GM19324 (cell line): ENCODE data around the gene PFKFB4.

ENCODE experiments used
- ATAC-seq: cut with Tn5 transposase; IDR thresholded peaks from one replicate; pipeline ENCODE4 v1.9.1; 2021; ENCODE audit warnings: mild to moderate bottlenecking, moderate library complexity; ENCODE audit not compliant: unreplicated experiment, low FRiP score

Gene PFKFB4

GRCh38 chr3:48587686-48588085 is 31.1 kb upstream of the PFKFB4 start:
- ATAC-seq: no peak

- ATAC-seq: no peak
These were observed 28.8 kb upstream of the PFKFB4 start for GRCh38 chr3:48585411-48585810.

- ATAC-seq: no peak
These were observed 28.2 kb upstream of the PFKFB4 start for GRCh38 chr3:48584836-48585235.

DNA sequence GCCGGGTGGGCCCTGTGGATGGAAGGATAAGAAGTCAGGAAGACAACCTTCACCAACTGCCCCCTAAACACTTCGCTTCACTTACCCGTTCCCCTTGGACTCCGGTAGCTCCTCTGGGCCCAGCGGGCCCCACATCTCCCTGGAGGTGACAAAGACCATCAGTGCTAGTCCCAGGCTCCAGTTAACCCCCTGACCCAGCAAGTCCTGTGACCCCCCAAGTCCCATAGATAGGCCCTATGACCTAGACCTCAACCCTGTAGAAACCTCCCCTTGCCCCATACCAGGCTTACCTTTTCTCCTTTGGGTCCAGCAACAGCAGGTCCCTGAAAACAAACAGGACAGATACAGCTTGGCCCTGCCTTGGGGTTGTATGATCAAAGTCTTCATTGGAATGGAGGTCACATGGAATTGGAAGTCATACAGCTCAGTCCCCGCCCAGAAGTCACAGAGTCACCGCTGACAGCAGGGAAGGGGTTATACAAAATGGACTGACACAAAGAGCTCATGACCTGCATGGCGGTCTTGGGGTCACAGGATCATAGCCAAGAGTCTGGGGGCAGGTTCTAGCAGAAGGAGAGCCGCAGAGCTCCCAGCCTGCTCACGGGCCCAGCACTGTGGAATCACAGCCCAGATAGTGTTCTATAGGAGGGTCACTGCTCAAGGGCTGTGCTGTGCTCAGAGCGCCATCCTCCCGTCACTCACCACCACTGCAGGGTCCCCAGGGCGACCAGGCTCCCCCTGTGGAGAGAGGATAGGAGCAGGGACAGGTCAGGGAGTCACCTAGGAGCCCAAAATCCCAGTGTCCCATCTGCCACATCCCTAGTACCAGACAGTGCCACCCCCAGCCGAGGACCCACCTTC is 25.2 kb upstream of the PFKFB4 start:
- no peak for ATAC-seq

- ATAC-seq: no peak
These were observed 20.0 kb upstream of the PFKFB4 start for GRCh38 chr3:48576647-48577046.

- ATAC-seq: no peak
These were observed 18.8 kb upstream of the PFKFB4 start for GRCh38 chr3:48575366-48575765.

DNA sequence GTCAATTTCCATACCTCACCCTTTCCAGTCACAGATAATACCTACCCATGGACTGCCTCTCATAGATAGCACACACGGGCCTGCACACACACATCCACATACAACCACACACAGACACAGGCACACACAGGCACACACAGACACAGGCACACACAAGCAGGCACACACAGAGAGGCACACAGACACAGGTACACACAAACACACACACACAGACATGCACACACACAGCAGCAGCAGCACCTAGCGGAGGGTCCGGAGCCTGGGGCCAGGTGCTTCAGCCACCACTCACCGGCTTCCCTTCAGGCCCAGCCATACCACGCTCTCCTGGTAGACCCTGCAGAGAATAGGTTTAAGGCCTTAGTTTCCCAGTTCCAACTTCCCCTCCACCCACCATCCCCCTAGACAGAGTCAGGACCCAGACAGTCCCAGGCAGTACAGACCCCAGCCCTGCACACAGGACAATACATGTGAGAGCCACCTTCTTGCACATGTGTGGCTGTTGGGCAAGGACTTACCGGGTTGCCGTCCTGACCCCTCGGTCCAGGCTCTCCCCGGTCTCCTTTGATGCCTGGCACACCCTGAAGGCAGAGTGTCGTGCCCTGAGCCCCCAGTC is 17.5 kb upstream of the PFKFB4 start:
- no peak for ATAC-seq

- ATAC-seq: no peak
These were observed 15.9 kb upstream of the PFKFB4 start for GRCh38 chr3:48572517-48572916.

DNA sequence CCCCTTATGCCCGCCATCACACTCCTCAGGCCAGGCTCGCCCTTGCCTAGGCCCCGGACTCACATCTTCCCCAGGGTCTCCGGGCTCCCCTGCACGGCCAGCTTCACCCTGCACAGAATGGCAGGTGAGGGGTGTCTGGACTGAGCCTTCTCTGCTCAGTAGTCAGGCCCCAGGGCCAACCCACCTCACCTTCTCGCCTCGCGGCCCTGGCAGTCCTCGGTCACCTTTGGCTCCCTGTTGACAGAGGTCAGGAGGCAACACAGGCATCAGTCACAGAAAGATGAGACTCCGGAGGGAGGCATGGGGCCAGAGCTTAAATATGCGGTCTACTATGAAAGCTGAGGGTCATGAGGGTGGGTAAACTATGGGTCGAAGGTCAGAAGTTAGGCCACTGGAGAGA is 15.3 kb upstream of the PFKFB4 start:
- no peak for ATAC-seq

DNA sequence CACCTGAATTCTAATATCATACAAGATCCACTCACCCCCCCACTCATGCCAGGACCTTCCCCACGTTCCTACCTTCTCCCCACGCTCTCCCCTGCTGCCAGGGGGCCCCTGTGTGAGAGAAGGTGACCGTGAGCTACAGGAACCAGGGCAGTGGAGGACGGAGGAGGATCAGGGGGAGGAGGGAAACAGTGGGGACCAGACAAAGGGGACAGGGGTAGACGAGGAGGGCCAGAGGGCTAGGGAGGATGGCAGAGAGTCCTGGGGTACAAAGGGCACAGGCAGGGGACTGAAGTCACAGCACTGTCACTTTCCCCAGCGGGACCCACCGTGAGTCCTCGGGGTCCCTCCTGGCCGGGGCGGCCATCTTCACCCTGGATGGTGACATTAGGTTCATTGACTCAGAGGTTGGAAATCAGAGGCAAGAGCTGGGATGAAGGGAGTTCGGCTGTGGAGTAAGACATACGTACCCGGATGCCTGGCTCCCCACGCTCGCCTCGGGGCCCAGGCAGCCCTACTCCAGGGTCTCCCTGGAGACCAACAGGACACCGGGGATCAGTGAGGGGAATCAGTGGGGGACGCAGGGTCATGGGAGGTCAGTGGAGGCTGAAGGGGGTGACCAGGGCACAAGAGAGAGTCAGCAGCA is 13.3 kb upstream of the PFKFB4 start:
- no peak for ATAC-seq

GRCh38 chr3:48569400-48569799 is 12.8 kb upstream of the PFKFB4 start:
- ATAC-seq: no peak

- no peak for ATAC-seq
These were observed 11.9 kb upstream of the PFKFB4 start for GRCh38 chr3:48568476-48568875.

DNA sequence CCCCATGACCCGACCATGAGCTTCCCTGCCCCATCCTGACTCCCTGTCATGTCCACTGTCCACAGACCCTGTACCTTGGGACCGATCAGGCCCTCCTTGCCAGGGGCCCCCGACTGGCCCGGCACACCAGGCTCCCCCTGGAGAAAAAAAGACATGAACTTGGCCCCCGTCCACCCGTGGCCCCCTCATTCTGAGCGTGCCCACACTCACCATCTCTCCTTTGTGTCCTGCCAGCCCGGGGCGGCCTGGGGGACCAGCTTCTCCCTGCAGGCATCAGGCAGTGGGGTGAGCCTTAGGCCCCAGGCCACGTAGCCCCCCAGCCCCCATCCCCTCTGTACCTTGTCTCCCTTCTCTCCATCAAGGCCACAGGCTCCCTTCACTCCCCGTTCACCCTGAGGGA is 10.9 kb upstream of the PFKFB4 start:
- no peak for ATAC-seq

- ATAC-seq: no peak
These were observed 10.5 kb upstream of the PFKFB4 start for GRCh38 chr3:48567090-48567489.

DNA sequence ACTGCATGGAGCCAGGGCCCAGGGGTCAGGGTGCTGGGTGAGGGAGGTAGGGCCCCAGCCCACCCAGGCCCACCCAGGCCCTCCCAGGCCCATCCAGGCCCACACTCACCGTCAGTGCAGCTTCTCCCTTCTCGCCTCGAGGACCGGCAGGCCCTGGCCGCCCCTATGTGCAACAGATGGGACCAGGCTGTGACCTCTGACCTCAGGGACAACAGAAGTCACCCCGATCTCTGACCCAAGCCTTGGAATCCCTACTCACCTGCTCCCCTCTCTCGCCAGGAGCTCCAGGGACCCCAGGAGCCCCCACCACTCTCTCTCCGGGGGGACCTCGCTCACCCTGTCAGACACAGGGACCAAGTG is 9.8 kb upstream of the PFKFB4 start:
- ATAC-seq: no peak

DNA sequence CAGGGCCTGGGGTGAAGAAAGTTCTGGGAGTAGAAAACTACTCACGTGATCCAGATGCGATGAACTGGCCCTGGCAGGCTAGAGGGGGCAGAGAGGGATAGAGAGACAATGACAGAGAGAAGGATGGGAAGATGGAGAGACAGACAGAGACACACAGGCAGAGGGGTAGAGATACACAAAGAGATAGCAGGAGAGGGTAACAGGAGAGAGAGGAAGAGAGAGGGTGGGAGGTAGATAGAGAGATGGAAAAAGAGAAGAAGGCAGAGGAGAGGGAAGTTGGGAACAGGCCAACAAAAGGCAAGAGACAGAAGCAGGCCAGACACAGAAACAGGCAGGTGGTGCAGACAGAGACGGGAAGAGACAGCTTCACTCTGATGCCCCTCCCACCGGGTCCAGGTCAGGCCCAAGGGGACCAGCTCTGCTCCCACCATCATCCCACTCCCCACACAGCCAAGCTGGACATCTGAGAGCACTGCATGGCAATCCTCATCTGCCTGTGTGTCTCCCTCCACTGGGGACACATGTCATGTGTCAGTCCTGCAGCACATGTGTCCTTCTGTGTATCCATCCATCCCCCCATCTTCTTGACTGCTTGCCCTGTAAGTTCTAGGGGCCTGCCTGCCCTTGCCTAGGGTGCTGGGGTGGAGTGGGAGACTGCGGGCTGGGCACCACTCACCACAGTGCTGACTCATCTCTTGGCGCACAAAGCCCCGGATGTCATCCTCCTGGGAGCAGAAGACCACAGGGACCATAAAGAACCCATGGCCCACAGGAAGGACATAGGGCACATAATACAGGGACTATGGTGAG is 9.2 kb upstream of the PFKFB4 start:
- ATAC-seq: no peak

GRCh38 chr3:48565186-48565585 is 8.6 kb upstream of the PFKFB4 start:
- ATAC-seq: no peak

- ATAC-seq: no peak
These were observed 8.1 kb upstream of the PFKFB4 start for GRCh38 chr3:48564667-48565066.

DNA sequence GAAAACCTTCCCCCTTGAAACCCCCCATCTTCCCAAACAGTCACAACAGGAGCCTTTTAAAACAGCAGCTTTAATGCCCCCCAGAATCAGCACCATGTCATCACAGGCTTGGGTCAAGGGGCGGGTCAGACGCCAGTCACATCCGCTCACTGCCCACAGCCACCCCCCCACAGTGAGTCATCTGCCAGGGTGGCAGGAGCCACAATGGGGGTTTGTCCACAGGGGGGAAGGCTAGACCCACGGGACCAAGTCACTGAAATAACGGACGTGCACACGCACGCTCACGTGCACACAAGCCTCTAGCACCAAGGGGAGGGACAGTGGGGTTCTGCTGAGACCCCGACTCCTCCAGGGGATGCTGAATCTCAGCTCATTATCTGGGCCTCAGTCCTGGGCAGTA is 7.4 kb upstream of the PFKFB4 start:
- no peak for ATAC-seq

DNA sequence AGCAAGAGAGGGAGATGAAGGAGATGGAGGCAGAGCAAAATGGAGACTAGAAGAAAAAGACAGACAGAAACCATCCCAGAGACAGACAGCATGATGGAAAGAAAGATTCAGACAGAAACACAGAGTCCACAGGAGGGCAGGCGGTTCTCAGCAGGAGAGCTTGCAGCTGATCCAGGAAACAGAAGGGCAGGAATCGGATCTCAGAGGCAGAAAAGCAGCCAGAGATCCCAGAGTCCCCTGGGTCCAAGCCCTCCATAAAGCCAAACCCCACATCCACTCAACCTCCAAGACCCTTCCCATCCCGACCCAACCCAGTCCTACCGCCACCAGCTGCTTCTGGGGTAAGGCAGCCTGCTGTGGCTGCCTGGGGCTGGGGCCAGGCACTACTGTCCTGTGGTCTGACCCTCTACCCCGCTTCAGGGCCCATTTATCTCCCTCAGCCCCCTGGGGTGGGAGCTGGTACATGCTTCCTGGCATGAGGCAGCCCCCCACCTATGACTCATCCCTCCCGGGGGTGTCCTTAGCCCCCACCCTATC is 6.8 kb upstream of the PFKFB4 start, which contains the start of gene UCN2:
Gene UCN2 (minus strand): TSS at position 400 of the 537 bp plus-strand sequence. CDS start 657 bp downstream, outside the sequence.
- no peak for ATAC-seq
